Measurements from ENCODE around the gene KIF12. TPM values are rescaled to one million over a fixed set of nuclear protein-coding genes. Genes with fewer than 3 reads are reported as not detected.

The KIF12 gene
- total RNA-seq, 1 experiment from 2014 or later, result 6.3 TPM

DNA sequence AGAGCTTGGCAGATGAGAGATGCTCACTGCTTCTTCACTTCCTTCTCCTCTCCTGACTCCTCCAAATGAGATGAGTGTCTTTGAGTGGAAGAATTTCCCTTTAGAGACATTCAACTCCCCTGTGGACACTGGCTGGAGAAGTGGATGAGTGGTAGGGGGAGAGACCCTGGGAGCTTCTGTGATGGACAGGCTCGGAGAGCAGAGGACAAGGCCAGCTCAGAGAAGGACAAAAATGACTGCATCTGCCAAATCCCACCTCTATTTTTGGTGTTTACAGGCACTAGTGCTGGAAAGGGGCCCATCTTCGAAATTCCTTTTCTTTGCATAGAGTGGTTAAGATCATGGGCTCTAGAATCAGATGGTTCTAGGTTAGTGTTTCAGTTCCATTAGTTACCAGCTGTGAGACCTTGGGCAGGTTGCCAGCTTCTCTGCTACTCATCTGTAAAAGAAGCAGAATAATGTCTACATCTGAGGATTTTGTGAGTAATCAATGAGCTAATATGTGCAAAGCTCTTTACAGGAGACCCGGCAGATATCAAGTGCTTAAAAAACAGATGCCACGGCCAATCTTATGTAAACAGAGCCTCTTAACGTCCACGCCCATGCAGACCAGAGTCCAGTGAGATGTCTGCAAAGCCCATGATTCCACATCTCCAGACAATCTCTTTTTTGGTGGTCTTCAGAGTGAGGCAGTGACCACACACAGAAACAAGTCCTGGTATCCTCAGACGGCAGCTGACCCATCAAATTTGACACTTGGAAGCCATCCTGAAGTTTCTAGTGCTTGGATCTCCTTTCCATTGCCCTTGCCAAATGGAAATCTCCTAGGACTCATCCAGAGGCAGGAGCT, 42.7 kb upstream of the KIF12 start:
- Histone ChIP-seq H3F3A (ENCODE audit: low read length, unreplicated experiment) (no peaks in the 10 kb centered on the region), H3K4me2 (ENCODE audit: low read length) (no peak overlapping the region), H3K36me3 (ENCODE audit: low read depth, low read length) (no peaks in the 10 kb centered on the region), H3K9me3 (ENCODE audit: low read length) (no peaks in the 10 kb centered on the region), H3K4me1 (ENCODE audit: insufficient read depth, low read length) (no peaks in the 10 kb centered on the region), H3K9me2 (replicated peaks; ENCODE audit: low read length) (no peaks in the 10 kb centered on the region), H4K20me1 (ENCODE audit: low read length) (no peaks in the 10 kb centered on the region), H3K9ac (ENCODE audit: low read length) (no peak overlapping the region), H2AFZ (ENCODE audit: low read length) (no peak overlapping the region), H3K27me3 (ENCODE audit: low read length) (peaks cover 21% of the 10 kb centered on the region; the same call in 1 of the 2 replicates), H3K4me3 (ENCODE audit: low read length) (no peak overlapping the region), H3K27ac (ENCODE audit: low read length) (no peak overlapping the region), H3K79me2 (ENCODE audit: low read length) (no peaks in the 10 kb centered on the region)
- TF ChIP-seq EZH2 (IDR thresholded peaks at IDR 0.05; ENCODE audit: low read length, unreplicated experiment) (no peak), EZH2phosphoT487 (IDR thresholded peaks at IDR 0.05; ENCODE audit: borderline replicate concordance, low read length) (no peak)
- TF ChIP-seq, protein P1, sequence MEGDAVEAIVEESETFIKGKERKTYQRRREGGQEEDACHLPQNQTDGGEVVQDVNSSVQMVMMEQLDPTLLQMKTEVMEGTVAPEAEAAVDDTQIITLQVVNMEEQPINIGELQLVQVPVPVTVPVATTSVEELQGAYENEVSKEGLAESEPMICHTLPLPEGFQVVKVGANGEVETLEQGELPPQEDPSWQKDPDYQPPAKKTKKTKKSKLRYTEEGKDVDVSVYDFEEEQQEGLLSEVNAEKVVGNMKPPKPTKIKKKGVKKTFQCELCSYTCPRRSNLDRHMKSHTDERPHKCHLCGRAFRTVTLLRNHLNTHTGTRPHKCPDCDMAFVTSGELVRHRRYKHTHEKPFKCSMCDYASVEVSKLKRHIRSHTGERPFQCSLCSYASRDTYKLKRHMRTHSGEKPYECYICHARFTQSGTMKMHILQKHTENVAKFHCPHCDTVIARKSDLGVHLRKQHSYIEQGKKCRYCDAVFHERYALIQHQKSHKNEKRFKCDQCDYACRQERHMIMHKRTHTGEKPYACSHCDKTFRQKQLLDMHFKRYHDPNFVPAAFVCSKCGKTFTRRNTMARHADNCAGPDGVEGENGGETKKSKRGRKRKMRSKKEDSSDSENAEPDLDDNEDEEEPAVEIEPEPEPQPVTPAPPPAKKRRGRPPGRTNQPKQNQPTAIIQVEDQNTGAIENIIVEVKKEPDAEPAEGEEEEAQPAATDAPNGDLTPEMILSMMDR (conservative IDR thresholded peaks at IDR 0.05; ENCODE audit: low read depth, low read length), result no peak
- POLR2A ChIA-PET (ENCODE audit: unreplicated experiment), result interaction anchor here (0.6 kb wide), 1 partner anchor 16 kb away, joined by 3 read pairs; no protein-coding TSS in a partner anchor
- CTCF ChIA-PET, result no interaction called here
- BruUV-seq (replicated peaks), result no TSS peak
- intact Hi-C loops (cut with micrococcal nuclease), result no loop called here
- DNase-seq, result peak; percentile 19
- ATAC-seq, result no peak

- Histone ChIP-seq H2AFZ (ENCODE audit: low read length) (no peak overlapping the region), H3K9me3 (ENCODE audit: low read length) (no peaks in the 10 kb centered on the region)
Measured at GRCh38 chr9:114140850-114141249, 41.8 kb upstream of the KIF12 start.

More at GRCh38 chr9:114140850-114141249, 41.8 kb upstream of the KIF12 start:
- Histone ChIP-seq H3K79me2 (ENCODE audit: low read length) (no peaks in the 10 kb centered on the region), H3K9ac (ENCODE audit: low read length) (no peak overlapping the region), H3K9me2 (replicated peaks; ENCODE audit: low read length) (no peaks in the 10 kb centered on the region), H3K27me3 (ENCODE audit: low read length) (peaks cover 21% of the 10 kb centered on the region; the same call in 1 of the 2 replicates), H3K4me2 (ENCODE audit: low read length) (no peak overlapping the region), H4K20me1 (ENCODE audit: low read length) (no peaks in the 10 kb centered on the region), H3K4me3 (ENCODE audit: low read length) (no peak overlapping the region), H3K36me3 (ENCODE audit: low read depth, low read length) (no peaks in the 10 kb centered on the region), H3K4me1 (ENCODE audit: insufficient read depth, low read length) (no peaks in the 10 kb centered on the region), H3K27ac (ENCODE audit: low read length) (no peak overlapping the region), H3F3A (ENCODE audit: low read length, unreplicated experiment) (no peaks in the 10 kb centered on the region)
- no TSS peak for BruUV-seq (replicated peaks)
- ATAC-seq, result no peak
- CTCF ChIA-PET, result no interaction called here
- TF ChIP-seq, protein P1 (conservative IDR thresholded peaks at IDR 0.05; ENCODE audit: low read depth, low read length), result no peak
- TF ChIP-seq EZH2 (IDR thresholded peaks at IDR 0.05; ENCODE audit: low read length, unreplicated experiment), result no peak
- no peak for TF ChIP-seq EZH2phosphoT487 (IDR thresholded peaks at IDR 0.05; ENCODE audit: borderline replicate concordance, low read length)
- POLR2A ChIA-PET (ENCODE audit: unreplicated experiment), result interaction anchor here (0.6 kb wide), 1 partner anchor 17 kb away, joined by 3 read pairs; no protein-coding TSS in a partner anchor
- intact Hi-C loops (cut with micrococcal nuclease), result no loop called here
- no peak for DNase-seq

Measured in PC-3 (cell line).